AG10803 (cell line): Measurements from ENCODE around the gene ARID1B.
"Not testable (repeated sequence)": the region's sequence is repeated elsewhere in the genome, so short reads cannot be mapped to it uniquely, and the experiment has no call there.

Experiments
- DNase-seq: peaks from one replicate; pipeline ENCODE4 v3.0.0; 2010; ENCODE audit warnings: low read depth
- H3K4me3 ChIP-seq: 2 replicates; pipeline ENCODE4 v1.5.1; 2011; ENCODE audit warnings: mild to moderate bottlenecking, low read length, control low read depth
- CTCF ChIP-seq: conservative IDR thresholded peaks from 2 replicates; pipeline ENCODE4 v1.5.1; 2011; ENCODE audit warnings: mild to moderate bottlenecking, low read length, control low read depth, inconsistent platforms

The ARID1B gene

GRCh38 chr6:156977527-156978291 is 200.5 kb downstream of the ARID1B start:
- peak; percentile 72 for DNase-seq
- H3K4me3 ChIP-seq: no peak overlapping the region
- no peak for TF ChIP-seq CTCF

GRCh38 chr6:156978948-156979347 is 201.8 kb downstream of the ARID1B start:
- no peak for DNase-seq
- no peak for TF ChIP-seq CTCF
- no peak overlapping the region for H3K4me3 ChIP-seq

GRCh38 chr6:156980515-156980914 is 203.3 kb downstream of the ARID1B start:
- no peak overlapping the region for H3K4me3 ChIP-seq
- no peak for TF ChIP-seq CTCF
- DNase-seq: no peak

- no peak for TF ChIP-seq CTCF
- H3K4me3 ChIP-seq: no peak overlapping the region
- no peak for DNase-seq
Observed at GRCh38 chr6:156980948-156981347, 203.8 kb downstream of the ARID1B start.

- TF ChIP-seq CTCF: no peak
- H3K4me3 ChIP-seq: no peak overlapping the region
- no peak for DNase-seq
Observed at GRCh38 chr6:156982168-156982567, 205.0 kb downstream of the ARID1B start.

GRCh38 chr6:156982864-156983263 is 205.7 kb downstream of the ARID1B start:
- DNase-seq, H3K4me3 ChIP-seq: not testable (repeated sequence)

- no peak for TF ChIP-seq CTCF
- DNase-seq: no peak
- H3K4me3 ChIP-seq: no peak overlapping the region
Observed at GRCh38 chr6:156984178-156984738, 207.1 kb downstream of the ARID1B start.
